DND-41 (cell line): Measurements from ENCODE around the gene TEDC1.

Experiments
- ATAC-seq: fragments of 200-7000 bp; cut with Tn5 transposase; 3 replicates; pipeline ENCODE4 v1.9.1; 2021; ENCODE audit warnings: low read depth; ENCODE audit not compliant: insufficient read depth
- DNase-seq: peaks from one replicate; pipeline ENCODE4 v3.0.0-alpha.2; 2020
- H2AFZ ChIP-seq: 2 replicates; pipeline ENCODE4 v1.6.0; 2012; ENCODE audit warnings: low read depth, low read length
- H3K27ac ChIP-seq: 2 replicates; pipeline ENCODE4 v1.5.1; 2012; ENCODE audit warnings: low read length, inconsistent platforms
- H3K27me3 ChIP-seq: fragments of 200-600 bp; sonication (generic); 2 replicates; pipeline ENCODE4 v1.6.0; 2012; ENCODE audit warnings: low read length, mild to moderate bottlenecking, inconsistent platforms; ENCODE audit not compliant: insufficient read depth, poor library complexity
- H3K36me3 ChIP-seq: 2 replicates; pipeline ENCODE4 v1.5.1; 2012; ENCODE audit warnings: low read length, inconsistent platforms; ENCODE audit not compliant: insufficient read depth
- H3K4me1 ChIP-seq: 2 replicates; pipeline ENCODE4 v1.5.1; 2012; ENCODE audit warnings: mild to moderate bottlenecking, low read length; ENCODE audit not compliant: insufficient read depth
- H3K4me2 ChIP-seq: 2 replicates; pipeline ENCODE4 v1.6.0; 2012; ENCODE audit warnings: mild to moderate bottlenecking, moderate library complexity, low read length, inconsistent platforms; ENCODE audit not compliant: insufficient read depth
- H3K4me3 ChIP-seq, 2 experiments: fragments of 200-600 bp in 1 of 2; shearing (Covaris generic) in 1 of 2; 2 replicates each; pipeline ENCODE4 v1.5.1; 2012 to 2016; ENCODE audit warnings: inconsistent platforms in 2 of 2, low read length in 2 of 2, mild to moderate bottlenecking in 2 of 2, low read depth in 1 of 2, moderate library complexity in 1 of 2
- H3K79me2 ChIP-seq: 2 replicates; pipeline ENCODE4 v1.6.0; 2012; ENCODE audit warnings: low read length, inconsistent platforms; ENCODE audit not compliant: insufficient read depth
- H3K9ac ChIP-seq: 2 replicates; pipeline ENCODE4 v1.6.0; 2012; ENCODE audit warnings: low read depth, mild to moderate bottlenecking, inconsistent platforms, low read length, moderate library complexity
- H3K9me3 ChIP-seq: 2 replicates; pipeline ENCODE4 v1.5.1; 2012; ENCODE audit warnings: low read length, moderate library complexity, mild to moderate bottlenecking, inconsistent platforms; ENCODE audit not compliant: insufficient read depth, severe bottlenecking
- H4K20me1 ChIP-seq: 2 replicates; pipeline ENCODE4 v1.6.0; 2012; ENCODE audit warnings: low read length; ENCODE audit not compliant: insufficient read depth
- CTCF ChIP-seq: IDR thresholded peaks from 2 replicates; pipeline ENCODE4 v1.5.1; 2012; ENCODE audit warnings: borderline replicate concordance, low read length, moderate library complexity, mild to moderate bottlenecking; ENCODE audit not compliant: poor library complexity, severe bottlenecking; ENCODE audit errors: extremely low read depth
- EZH2 ChIP-seq: IDR thresholded peaks from 3 replicates; pipeline ENCODE4 v1.6.1; 2012; ENCODE audit warnings: borderline replicate concordance, low read depth, mild to moderate bottlenecking, moderate library complexity, low read length, inconsistent platforms; ENCODE audit not compliant: severe bottlenecking

TEDC1 gene

GRCh38 chr14:105449276-105450122, 41.5 kb upstream of the TEDC1 start:
- no peak for ATAC-seq
- Histone ChIP-seq H3K9me3 (no peaks in the 10 kb centered on the region), H3K4me3 (no peak overlapping the region), H3K27me3 (no peaks in the 10 kb centered on the region), H4K20me1 (peaks cover 68% of the 10 kb centered on the region), H3K4me1 (no peaks in the 10 kb centered on the region), H3K79me2 (peaks cover 46% of the 10 kb centered on the region), H3K9ac (no peak overlapping the region), H3K27ac (no peak overlapping the region), H2AFZ (no peak overlapping the region), H3K4me2 (no peak overlapping the region), H3K36me3 (peaks cover 87% of the 10 kb centered on the region)
- TF ChIP-seq CTCF (no peak), EZH2 (no peak)
- no peak for DNase-seq

GRCh38 chr14:105450123-105450505, 40.9 kb upstream of the TEDC1 start:
- H3K36me3 ChIP-seq: peaks cover 88% of the 10 kb centered on the region
- no peak overlapping the region for H3K9ac ChIP-seq
- H3K9me3 ChIP-seq: no peaks in the 10 kb centered on the region

GRCh38 chr14:105450864-105451720, 40.0 kb upstream of the TEDC1 start:
- Histone ChIP-seq H3K36me3 (peaks cover 88% of the 10 kb centered on the region), H3K79me2 (peaks cover 35% of the 10 kb centered on the region), H3K27me3 (no peaks in the 10 kb centered on the region), H3K4me1 (no peaks in the 10 kb centered on the region), H4K20me1 (peaks cover 65% of the 10 kb centered on the region), H3K4me3 (no peak overlapping the region), H3K9me3 (no peaks in the 10 kb centered on the region), H3K27ac (no peak overlapping the region), H2AFZ (no peak overlapping the region), H3K4me2 (no peak overlapping the region), H3K9ac (no peak overlapping the region)
- ATAC-seq (no peak), DNase-seq (no peak)
- TF ChIP-seq CTCF (no peak), EZH2 (no peak)

More at GRCh38 chr14:105450123-105450505, 40.9 kb upstream of the TEDC1 start:
- Histone ChIP-seq H2AFZ (no peak overlapping the region), H3K4me3 (no peak overlapping the region), H4K20me1 (peaks cover 65% of the 10 kb centered on the region), H3K27ac (no peak overlapping the region), H3K4me1 (no peaks in the 10 kb centered on the region), H3K79me2 (peaks cover 42% of the 10 kb centered on the region), H3K4me2 (no peak overlapping the region), H3K27me3 (no peaks in the 10 kb centered on the region)
- no peak for TF ChIP-seq EZH2
- TF ChIP-seq CTCF: no peak
- DNase-seq (no peak), ATAC-seq (no peak)
